ENCODE data around the gene SLC22A31. TPM values are rescaled to one million over a fixed set of nuclear protein-coding genes. Genes with fewer than 3 reads are reported as not detected.
"Not testable (repeated sequence)": the region's sequence is repeated elsewhere in the genome, so short reads cannot be mapped to it uniquely, and the experiment has no call there.

The SLC22A31 gene
- total RNA-seq, 5 donors from 2014 or later (not counting 1 experiment from before 2014, with no cell fraction given) = 0.49 to 2.7 (median 1.3) TPM

DNA sequence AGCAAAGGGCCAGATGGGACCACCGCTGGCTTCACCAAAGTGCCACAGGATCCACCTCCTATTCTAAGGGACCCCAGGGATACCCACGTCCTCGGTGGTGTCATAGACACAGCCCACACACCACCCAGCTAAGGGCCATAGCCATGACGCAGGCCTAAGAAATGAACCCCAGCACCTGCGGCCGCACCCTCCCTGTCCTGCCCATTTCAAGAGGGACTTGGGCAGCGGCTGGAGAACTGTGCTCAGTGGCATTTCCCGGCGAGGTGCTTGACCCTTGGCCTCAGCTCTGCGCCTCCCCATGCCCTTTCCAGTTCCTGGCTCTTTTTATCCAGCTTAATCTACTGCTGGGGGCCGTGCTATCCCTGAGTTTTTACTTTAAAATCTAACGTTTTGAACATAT, 44.4 kb upstream of the SLC22A31 start:
- Histone ChIP-seq H3K27ac (ENCODE audit: low read length) (no peak overlapping the region), H3K4me1 (ENCODE audit: control insufficient read depth in 1 of 2, extremely low read depth in 1 of 2, insufficient read depth in 2 of 2, low read length in 2 of 2) (peaks cover 3 to 42% of the 10 kb centered on the region in 2 experiments), H3K27me3 (replicated peaks in 1 of 2; ENCODE audit: control insufficient read depth in 2 of 2, extremely low read depth in 1 of 2, insufficient read depth in 2 of 2, low read length in 1 of 2) (peaks cover 0 to 3% of the 10 kb centered on the region in 2 experiments), H3K4me3 (ENCODE audit: control insufficient read depth in 1 of 2, extremely low read depth in 1 of 2, low read length in 1 of 2) (no peak overlapping the region), H3K9me3 (no peaks in the 10 kb centered on the region), H3K36me3 (ENCODE audit: control insufficient read depth in 2 of 2, extremely low read depth in 1 of 2, insufficient read depth in 1 of 2, low read length in 1 of 2) (no peaks in the 10 kb centered on the region)
- no peak overlapping the region for H3K4me3 Mint-ChIP-seq
- H3K27ac Mint-ChIP-seq = no peak overlapping the region
- ChIA-PET CTCF (no interaction called here), POLR2A (no interaction called here)
- 87% methylated on average over 7 of the region's 12 CpGs for WGBS (ENCODE audit: insufficient coverage)
- no peaks in the 10 kb centered on the region for H3K36me3 Mint-ChIP-seq
- no peak for ATAC-seq (replicated peaks in 1 of 4)
- H3K4me1 Mint-ChIP-seq = peaks cover 13 to 27% (median 26%) of the 10 kb centered on the region in 3 donors
- no peak for DNase-seq
- peaks cover 0 to under 1% (median under 1%) of the 10 kb centered on the region in 3 donors for H3K9me3 Mint-ChIP-seq
- no peaks in the 10 kb centered on the region for H3K27me3 Mint-ChIP-seq

DNA sequence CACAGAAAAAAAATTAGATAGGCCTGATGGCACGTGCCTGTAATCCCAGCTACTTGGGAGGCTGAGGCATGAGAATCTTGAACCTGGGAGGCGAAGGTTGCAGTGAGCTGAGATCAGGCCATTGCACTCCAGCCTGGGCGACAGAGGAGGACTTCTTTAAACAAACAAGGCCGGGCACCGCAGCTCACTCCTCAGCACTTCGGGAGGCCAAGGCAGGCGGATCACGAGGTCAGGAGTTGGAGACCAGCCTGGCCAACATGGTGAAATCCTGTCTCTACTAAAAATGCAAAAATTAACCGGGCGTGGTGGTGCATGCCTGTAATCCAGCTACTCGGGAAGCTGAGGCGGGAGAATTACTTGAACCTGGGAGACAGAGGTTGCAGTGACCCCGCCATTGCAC, 43.9 kb upstream of the SLC22A31 start:
- H3K27me3 ChIP-seq (replicated peaks in 1 of 2; ENCODE audit: control insufficient read depth in 2 of 2, extremely low read depth in 1 of 2, insufficient read depth in 2 of 2, low read length in 1 of 2); H3K36me3 Mint-ChIP-seq; DNase-seq; CTCF ChIA-PET; POLR2A ChIA-PET; H3K36me3 ChIP-seq (ENCODE audit: control insufficient read depth in 2 of 2, extremely low read depth in 1 of 2, insufficient read depth in 1 of 2, low read length in 1 of 2); H3K4me3 ChIP-seq (ENCODE audit: control insufficient read depth in 1 of 2, extremely low read depth in 1 of 2, low read length in 1 of 2); H3K9me3 Mint-ChIP-seq; H3K4me3 Mint-ChIP-seq; H3K27ac ChIP-seq (ENCODE audit: low read length); H3K27me3 Mint-ChIP-seq; H3K9me3 ChIP-seq; ATAC-seq (replicated peaks in 1 of 4); H3K27ac Mint-ChIP-seq: not testable (repeated sequence)
- peaks cover 3 to 42% of the 10 kb centered on the region in 2 experiments for H3K4me1 ChIP-seq (ENCODE audit: control insufficient read depth in 1 of 2, extremely low read depth in 1 of 2, insufficient read depth in 2 of 2, low read length in 2 of 2)
- peaks cover 13 to 28% (median 26%) of the 10 kb centered on the region in 3 donors for H3K4me1 Mint-ChIP-seq
- 87% methylated on average over 7 of the region's 13 CpGs for WGBS (ENCODE audit: insufficient coverage)

DNA sequence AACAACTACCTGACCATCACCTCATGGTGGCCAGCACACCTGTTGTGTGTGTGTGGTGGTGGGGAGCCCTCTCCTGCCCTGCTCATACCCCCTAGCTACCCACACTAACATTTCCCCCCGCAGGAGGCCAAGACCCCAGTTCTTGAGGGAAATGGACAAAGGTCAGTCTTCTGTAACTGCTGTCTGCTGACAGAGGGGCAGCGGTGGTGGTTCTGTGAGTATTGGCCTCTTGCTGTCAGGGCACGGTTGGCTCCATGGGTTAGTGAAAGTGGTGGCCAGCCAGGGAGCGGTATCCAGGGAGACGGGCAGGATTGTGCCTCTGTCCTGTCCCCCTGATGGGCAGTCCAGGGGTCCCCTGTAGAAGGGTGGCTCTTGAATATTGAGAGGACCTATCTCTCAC, 43.3 kb upstream of the SLC22A31 start:
- Histone ChIP-seq H3K4me3 (ENCODE audit: control insufficient read depth in 1 of 2, extremely low read depth in 1 of 2, low read length in 1 of 2) (no peak overlapping the region), H3K27ac (ENCODE audit: low read length) (no peak overlapping the region), H3K27me3 (replicated peaks in 1 of 2; ENCODE audit: control insufficient read depth in 2 of 2, extremely low read depth in 1 of 2, insufficient read depth in 2 of 2, low read length in 1 of 2) (peaks cover 0 to 3% of the 10 kb centered on the region in 2 experiments), H3K36me3 (ENCODE audit: control insufficient read depth in 2 of 2, extremely low read depth in 1 of 2, insufficient read depth in 1 of 2, low read length in 1 of 2) (no peaks in the 10 kb centered on the region), H3K9me3 (no peaks in the 10 kb centered on the region), H3K4me1 (ENCODE audit: control insufficient read depth in 1 of 2, extremely low read depth in 1 of 2, insufficient read depth in 2 of 2, low read length in 2 of 2) (peaks cover 3 to 41% of the 10 kb centered on the region in 2 experiments)
- Mint-ChIP-seq H3K27ac (peak overlapping the region; percentile 39 to 61), H3K36me3 (no peaks in the 10 kb centered on the region), H3K4me1 (peaks cover 13 to 28% (median 26%) of the 10 kb centered on the region in 3 donors), H3K9me3 (no peaks in the 10 kb centered on the region), H3K27me3 (no peaks in the 10 kb centered on the region), H3K4me3 (no peak overlapping the region)
- DNase-seq = no peak
- ChIA-PET CTCF (no interaction called here), POLR2A (no interaction called here)
- no peak for ATAC-seq (replicated peaks in 1 of 4)
- no CpG with 5 or more reads among the region's 5 CpGs for WGBS (ENCODE audit: insufficient coverage)

DNA sequence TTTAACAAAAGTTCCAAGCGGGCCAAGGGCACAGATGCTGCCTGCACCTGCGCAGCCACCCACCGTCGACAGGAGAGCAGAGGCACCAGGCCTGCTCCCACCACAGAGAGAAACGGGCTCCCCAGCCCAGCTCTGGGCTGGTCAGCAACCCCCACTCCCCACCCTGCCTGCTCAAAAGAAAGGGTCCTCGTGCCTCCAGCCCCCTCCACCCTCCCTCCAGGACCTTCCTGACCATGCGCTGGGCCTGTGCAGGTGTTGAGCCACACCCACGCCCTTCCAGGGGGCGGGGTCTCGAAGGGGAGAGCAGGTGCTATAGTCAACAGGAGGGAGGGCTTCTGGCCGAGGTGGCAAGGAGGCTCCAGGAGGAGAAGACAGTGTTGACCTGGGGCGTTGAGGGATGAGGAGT, 42.5 kb upstream of the SLC22A31 start:
- no peaks in the 10 kb centered on the region for H3K27me3 Mint-ChIP-seq
- no peak overlapping the region for H3K4me3 ChIP-seq (ENCODE audit: control insufficient read depth in 1 of 2, extremely low read depth in 1 of 2, low read length in 1 of 2)
- WGBS (ENCODE audit: insufficient coverage) = 68% methylated on average over 6 of the region's 12 CpGs
- H3K27ac Mint-ChIP-seq = peak overlapping the region; percentile 39 to 61
- H3K36me3 Mint-ChIP-seq = no peaks in the 10 kb centered on the region
- H3K36me3 ChIP-seq (ENCODE audit: control insufficient read depth in 2 of 2, extremely low read depth in 1 of 2, insufficient read depth in 1 of 2, low read length in 1 of 2) = no peaks in the 10 kb centered on the region
- ChIA-PET CTCF (no interaction called here), POLR2A (no interaction called here)
- ATAC-seq (replicated peaks in 1 of 4) = no peak
- no peak overlapping the region for H3K27ac ChIP-seq (ENCODE audit: low read length)
- H3K4me1 ChIP-seq (ENCODE audit: control insufficient read depth in 1 of 2, extremely low read depth in 1 of 2, insufficient read depth in 2 of 2, low read length in 2 of 2) = peaks cover 3 to 32% of the 10 kb centered on the region in 2 experiments
- H3K9me3 Mint-ChIP-seq = no peaks in the 10 kb centered on the region
- peak overlapping the region in 2 of 3 donors; percentile 7 to 21 for H3K4me3 Mint-ChIP-seq
- H3K27me3 ChIP-seq (replicated peaks in 1 of 2; ENCODE audit: control insufficient read depth in 2 of 2, extremely low read depth in 1 of 2, insufficient read depth in 2 of 2, low read length in 1 of 2) = no peaks in the 10 kb centered on the region
- H3K4me1 Mint-ChIP-seq = peaks cover 13 to 28% (median 22%) of the 10 kb centered on the region in 3 donors
- H3K9me3 ChIP-seq = no peaks in the 10 kb centered on the region
- DNase-seq = no peak

DNA sequence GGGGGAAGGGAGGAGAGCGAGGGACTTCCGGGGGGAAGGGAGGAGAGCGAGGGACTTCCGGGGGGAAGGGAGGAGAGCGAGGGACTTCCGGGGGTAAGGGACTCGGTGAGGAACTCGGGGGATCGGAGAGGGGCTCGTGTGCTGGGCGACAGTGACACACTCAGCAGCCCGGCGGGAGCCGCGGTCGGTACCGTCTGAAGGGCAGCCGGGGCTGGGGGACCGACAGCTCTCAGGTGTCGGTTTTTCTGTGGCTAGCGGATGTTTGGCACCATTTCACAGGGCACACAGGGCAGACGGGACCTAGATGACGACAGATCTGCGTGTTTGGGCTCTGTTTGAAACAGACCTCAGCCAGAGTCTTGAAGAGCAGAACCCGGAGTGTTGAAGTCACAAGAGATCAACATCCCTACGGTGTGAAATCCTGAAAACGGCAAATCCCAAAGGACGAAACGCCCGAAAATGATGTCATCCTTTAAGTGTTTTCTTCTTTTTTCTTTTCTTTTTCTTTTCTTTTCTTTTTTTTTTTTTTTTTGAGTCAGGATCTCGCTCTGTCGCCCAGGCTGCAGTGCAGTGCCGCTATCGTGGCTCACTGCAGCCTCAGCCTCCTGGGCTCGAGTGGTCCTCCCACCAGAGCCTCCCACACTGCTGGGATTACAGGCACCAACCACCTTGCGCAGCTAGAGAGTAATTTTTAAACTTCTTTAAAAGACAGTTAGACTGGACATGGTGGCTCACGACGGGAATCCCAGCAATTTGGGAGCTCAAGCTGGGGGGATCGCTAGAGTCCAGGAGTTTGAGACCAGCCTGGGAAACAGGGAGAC, 41.1 kb upstream of the SLC22A31 start:
- peak overlapping the region; percentile 82 to 98 (median 97) for H3K4me3 Mint-ChIP-seq
- peaks cover 3 to 23% of the 10 kb centered on the region in 2 experiments for H3K4me1 ChIP-seq (ENCODE audit: control insufficient read depth in 1 of 2, extremely low read depth in 1 of 2, insufficient read depth in 2 of 2, low read length in 2 of 2)
- 4% methylated on average over 25 of the region's 39 CpGs for WGBS (ENCODE audit: insufficient coverage)
- peak overlapping the region; percentile 91 for H3K27ac ChIP-seq (ENCODE audit: low read length)
- no peaks in the 10 kb centered on the region for H3K27me3 Mint-ChIP-seq
- peak; percentile 64 to 96 (median 89) for DNase-seq
- CTCF ChIA-PET = interaction anchor here (0.6 to 1.5 kb wide), 7 partner anchors 19 to 435 kb away, joined by 3 to 7 read pairs (median 4); partner anchors contain the start of gene ZNF778 (in 1 of the 2)
- ATAC-seq (replicated peaks in 1 of 4) = peak; percentile 76 to 86 (median 80)
- no peaks in the 10 kb centered on the region for H3K9me3 Mint-ChIP-seq
- no peaks in the 10 kb centered on the region for H3K36me3 ChIP-seq (ENCODE audit: control insufficient read depth in 2 of 2, extremely low read depth in 1 of 2, insufficient read depth in 1 of 2, low read length in 1 of 2)
- no peaks in the 10 kb centered on the region for H3K27me3 ChIP-seq (replicated peaks in 1 of 2; ENCODE audit: control insufficient read depth in 2 of 2, extremely low read depth in 1 of 2, insufficient read depth in 2 of 2, low read length in 1 of 2)
- H3K9me3 ChIP-seq = no peaks in the 10 kb centered on the region
- peaks cover 11 to 25% (median 21%) of the 10 kb centered on the region in 3 donors for H3K4me1 Mint-ChIP-seq
- H3K36me3 Mint-ChIP-seq = no peaks in the 10 kb centered on the region
- peak overlapping the region; percentile 99 for H3K27ac Mint-ChIP-seq
- H3K4me3 ChIP-seq (ENCODE audit: control insufficient read depth in 1 of 2, extremely low read depth in 1 of 2, low read length in 1 of 2) = peak overlapping the region; percentile 63 to 87
- POLR2A ChIA-PET = interaction anchor here in 1 of 2 donors (0.6 kb wide), 2 partner anchors 147 to 649 kb away, joined by 3 read pairs; no protein-coding TSS in a partner anchor

DNA sequence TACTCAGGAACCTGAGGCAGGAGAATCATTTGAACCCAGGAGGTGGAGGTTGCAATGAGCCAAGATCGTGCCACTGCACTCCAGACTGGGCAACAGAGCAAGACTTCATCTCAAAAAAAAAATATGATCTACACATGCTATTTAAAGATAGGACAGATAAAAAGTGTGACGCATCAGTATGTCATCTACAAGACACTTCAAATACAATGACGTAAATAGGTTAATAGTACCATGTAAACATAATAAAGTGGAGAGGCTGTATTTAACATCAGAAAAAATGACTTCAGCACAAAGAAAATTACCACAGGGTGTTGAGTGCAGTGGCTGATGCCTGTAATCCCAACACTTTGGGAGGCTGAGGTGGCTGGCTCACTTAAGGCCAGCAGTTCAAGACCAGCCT, 37.4 kb upstream of the SLC22A31 start:
- no peak overlapping the region for H3K27ac Mint-ChIP-seq
- peaks cover 11% of the 10 kb centered on the region for H3K36me3 Mint-ChIP-seq
- DNase-seq = no peak
- Histone ChIP-seq H3K27me3 (replicated peaks in 1 of 2; ENCODE audit: control insufficient read depth in 2 of 2, extremely low read depth in 1 of 2, insufficient read depth in 2 of 2, low read length in 1 of 2) (no peaks in the 10 kb centered on the region), H3K36me3 (ENCODE audit: control insufficient read depth in 2 of 2, extremely low read depth in 1 of 2, insufficient read depth in 1 of 2, low read length in 1 of 2) (peaks cover 3 to 4% of the 10 kb centered on the region in 2 donors), H3K4me3 (ENCODE audit: control insufficient read depth in 1 of 2, extremely low read depth in 1 of 2, low read length in 1 of 2) (no peak overlapping the region), H3K27ac (ENCODE audit: low read length) (no peak overlapping the region), H3K4me1 (ENCODE audit: control insufficient read depth in 1 of 2, extremely low read depth in 1 of 2, insufficient read depth in 2 of 2, low read length in 2 of 2) (peaks cover 3 to 19% of the 10 kb centered on the region in 2 experiments), H3K9me3 (no peaks in the 10 kb centered on the region)
- H3K27me3 Mint-ChIP-seq = no peaks in the 10 kb centered on the region
- peaks cover 8 to 13% (median 8%) of the 10 kb centered on the region in 3 donors for H3K4me1 Mint-ChIP-seq
- CTCF ChIA-PET = no interaction called here
- no peaks in the 10 kb centered on the region for H3K9me3 Mint-ChIP-seq
- WGBS (ENCODE audit: insufficient coverage) = no CpG with 5 or more reads among the region's 3 CpGs
- POLR2A ChIA-PET = no interaction called here
- no peak overlapping the region for H3K4me3 Mint-ChIP-seq
- no peak for ATAC-seq (replicated peaks in 1 of 4)
